AG09319 (cell line): Measurements from ENCODE around the gene CCNL2.
"Not testable (repeated sequence)": the region's sequence is repeated elsewhere in the genome, so short reads cannot be mapped to it uniquely, and the experiment has no call there.

Experiments used
- DNase-seq: peaks from one replicate; pipeline ENCODE4 v3.0.0-alpha.2; 2010; ENCODE audit warnings: low read depth; ENCODE audit errors: extremely low read depth
- TF ChIP-seq, protein P1 (sequence below): IDR thresholded peaks from 2 replicates; pipeline ENCODE4 v1.5.1; 2011; ENCODE audit warnings: low read depth, mild to moderate bottlenecking, inconsistent platforms, low read length, moderate library complexity

CCNL2 gene

DNA sequence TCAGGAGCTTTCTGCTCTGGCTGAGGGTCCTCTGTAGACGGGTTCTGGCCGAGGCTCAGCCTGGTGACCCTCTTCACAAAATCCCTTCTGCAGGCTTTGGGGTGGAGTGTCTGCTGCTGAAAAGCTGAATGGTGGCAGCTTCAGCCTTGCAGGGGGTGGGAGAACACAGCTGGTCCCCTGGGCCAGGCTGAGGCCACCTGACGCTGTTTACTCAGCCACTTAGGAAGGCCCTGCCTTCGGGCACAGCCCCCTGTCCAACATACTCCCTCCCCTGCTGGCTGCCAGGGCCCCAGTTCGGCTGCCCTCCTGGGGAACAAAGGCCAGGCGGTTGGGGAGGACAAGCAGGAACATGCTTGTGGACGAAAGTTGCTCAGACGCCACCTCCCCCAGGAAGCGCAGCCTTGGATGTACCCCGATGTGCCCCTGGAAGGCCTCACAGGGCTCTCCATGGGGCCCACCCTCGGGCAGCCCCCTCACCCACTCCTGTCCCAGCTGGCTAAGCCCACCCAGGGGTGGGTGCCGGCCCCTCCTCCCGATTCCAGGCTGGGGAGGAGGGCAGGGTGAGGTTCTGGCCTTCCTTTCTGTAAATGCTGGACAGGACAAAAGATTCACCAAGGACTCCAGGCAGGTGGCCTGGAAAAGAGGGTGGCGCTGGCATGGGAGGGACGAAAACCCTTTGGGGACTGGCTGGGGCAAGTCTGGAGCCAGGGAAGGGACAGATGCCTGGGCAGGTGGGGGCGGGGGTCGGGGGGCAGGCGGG lies 22.2 kb upstream of the CCNL2 start, which contains the start of gene ANKRD65:
Gene ANKRD65, minus strand, starts transcription at position 130 of the 760 bp plus-strand sequence. CDS start 271 bp downstream, outside the sequence.
- TF ChIP-seq, protein P1, sequence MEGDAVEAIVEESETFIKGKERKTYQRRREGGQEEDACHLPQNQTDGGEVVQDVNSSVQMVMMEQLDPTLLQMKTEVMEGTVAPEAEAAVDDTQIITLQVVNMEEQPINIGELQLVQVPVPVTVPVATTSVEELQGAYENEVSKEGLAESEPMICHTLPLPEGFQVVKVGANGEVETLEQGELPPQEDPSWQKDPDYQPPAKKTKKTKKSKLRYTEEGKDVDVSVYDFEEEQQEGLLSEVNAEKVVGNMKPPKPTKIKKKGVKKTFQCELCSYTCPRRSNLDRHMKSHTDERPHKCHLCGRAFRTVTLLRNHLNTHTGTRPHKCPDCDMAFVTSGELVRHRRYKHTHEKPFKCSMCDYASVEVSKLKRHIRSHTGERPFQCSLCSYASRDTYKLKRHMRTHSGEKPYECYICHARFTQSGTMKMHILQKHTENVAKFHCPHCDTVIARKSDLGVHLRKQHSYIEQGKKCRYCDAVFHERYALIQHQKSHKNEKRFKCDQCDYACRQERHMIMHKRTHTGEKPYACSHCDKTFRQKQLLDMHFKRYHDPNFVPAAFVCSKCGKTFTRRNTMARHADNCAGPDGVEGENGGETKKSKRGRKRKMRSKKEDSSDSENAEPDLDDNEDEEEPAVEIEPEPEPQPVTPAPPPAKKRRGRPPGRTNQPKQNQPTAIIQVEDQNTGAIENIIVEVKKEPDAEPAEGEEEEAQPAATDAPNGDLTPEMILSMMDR = no peak
- no peak for DNase-seq

GRCh38 chr1:1420654-1421141 lies 21.6 kb upstream of the CCNL2 start:
- no peak for DNase-seq
- TF ChIP-seq, protein P1 = no peak

GRCh38 chr1:1419813-1420653 lies 20.9 kb upstream of the CCNL2 start:
- TF ChIP-seq, protein P1 = no peak
- no peak for DNase-seq

DNA sequence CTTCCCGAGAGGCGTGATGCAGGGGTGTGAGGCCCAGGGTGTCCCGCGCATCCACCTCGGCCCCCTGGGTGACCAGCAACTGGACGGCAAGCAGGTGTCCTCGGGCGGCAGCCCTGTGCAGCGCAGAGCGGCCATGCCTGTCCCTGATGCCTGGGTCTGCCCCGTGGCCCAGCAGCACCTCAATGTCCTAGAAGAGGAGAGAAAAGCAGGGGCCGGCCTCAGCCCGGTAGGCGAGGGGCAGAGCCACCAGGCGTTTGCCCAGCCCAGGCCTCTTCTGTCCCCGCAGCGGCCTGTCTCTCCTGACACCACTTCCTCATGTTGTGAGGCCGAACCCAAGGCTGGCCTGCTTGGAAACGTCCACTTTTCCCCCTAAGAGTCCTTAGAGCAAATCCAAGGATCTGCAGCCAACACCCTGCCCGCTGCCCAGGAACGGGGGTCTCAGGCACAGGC lies 20.3 kb upstream of the CCNL2 start:
- no peak for DNase-seq
- TF ChIP-seq, protein P1 = no peak

- TF ChIP-seq, protein P1 = no peak
Observed at GRCh38 chr1:1418464-1419362, 19.6 kb upstream of the CCNL2 start.

DNA sequence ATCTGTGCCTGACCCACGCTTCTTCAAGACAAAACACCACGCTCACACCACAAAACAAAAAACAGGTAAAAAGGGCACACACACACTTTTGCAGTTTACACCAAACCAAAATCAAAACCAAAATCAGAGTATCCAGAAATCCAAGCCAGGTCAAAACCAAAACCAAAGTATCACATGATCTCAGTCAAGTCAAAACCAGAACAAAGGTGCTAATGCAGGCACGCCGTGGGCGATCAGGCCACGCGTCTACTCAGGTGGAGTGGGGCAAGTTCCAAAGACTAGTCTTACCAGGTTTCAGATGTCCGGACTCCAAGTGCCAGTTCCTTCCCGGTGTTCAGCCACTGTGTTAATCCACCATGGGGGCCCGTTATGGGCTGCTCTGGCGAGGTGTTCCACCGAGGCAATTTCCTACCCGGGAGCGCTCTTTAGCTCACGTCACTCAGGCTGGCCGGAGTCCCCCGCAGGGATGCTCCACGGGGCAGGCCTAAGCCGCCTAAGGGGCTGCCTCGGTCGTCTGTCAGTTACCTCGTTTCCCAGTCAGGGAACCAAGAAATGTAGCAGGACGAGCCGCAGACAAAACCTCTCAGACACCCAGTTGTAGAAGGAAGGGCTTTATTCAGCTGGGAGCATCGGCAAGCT lies 18.8 kb upstream of the CCNL2 start:
- not testable (repeated sequence) for DNase-seq

More at GRCh38 chr1:1418464-1419362, 19.6 kb upstream of the CCNL2 start:
- no peak for DNase-seq

- DNase-seq = not testable (repeated sequence)
Observed at GRCh38 chr1:1417396-1417795, 18.3 kb upstream of the CCNL2 start.
